ENCODE results near the gene BEST4. TPM values are rescaled to one million over a fixed set of nuclear protein-coding genes. Genes with fewer than 3 reads are reported as not detected.

Gene BEST4
- total and polyA plus RNA-seq, 2 of the 13 experiments (the other 11 are each of a cell fraction or from before 2014, with no cell fraction given): 0.77 to 1.4 TPM

GRCh38 chr1:44808938-44809917, 21.3 kb upstream of the BEST4 start (continued):
- TF ChIP-seq ZBTB34 (CRISPR knock-in tag; IDR thresholded peaks at IDR 0.05) (no peak), BRCA1 (CRISPR knock-in tag; IDR thresholded peaks at IDR 0.05) (peak; percentile 9; the same call in 1 of the 2 replicates), FUBP1 (CRISPR knock-in tag; IDR thresholded peaks at IDR 0.05; ENCODE audit: borderline replicate concordance) (no peak), ARID5B (CRISPR knock-in tag; IDR thresholded peaks at IDR 0.05) (no peak), YY1 (IDR thresholded peaks at IDR 0.05; ENCODE audit: insufficient read depth, insufficient replicate concordance, low read depth, low read length) (peak; percentile 11), ATAD3A (CRISPR knock-in tag; IDR thresholded peaks at IDR 0.05) (no peak), MAFK (conservative IDR thresholded peaks at IDR 0.05 in 1 of 2, IDR thresholded peaks at IDR 0.05 in 1 of 2; ENCODE audit: low read length in 2 of 2) (peak; percentile 55 to 84), IRX3 (CRISPR knock-in tag; IDR thresholded peaks at IDR 0.05; ENCODE audit: borderline replicate concordance, low read depth) (no peak), POLR2A (IDR thresholded peaks at IDR 0.05; ENCODE audit: insufficient read depth in 1 of 2, low read depth in 2 of 2, low read length in 2 of 2) (peak in 1 of 2 experiments; percentile 57; a peak in 2 of 4 replicates), ZNF574 (CRISPR knock-in tag; IDR thresholded peaks at IDR 0.05) (peak; percentile 46; the same call in 1 of the 2 replicates), NONO (IDR thresholded peaks at IDR 0.05) (no peak), NONO (CRISPR knock-in tag; conservative IDR thresholded peaks at IDR 0.05) (peak; percentile 57; the same call in 1 of the 2 replicates), XRCC5 (optimal IDR thresholded peaks at IDR 0.05; ENCODE audit: low read length) (no peak)

Measured in HepG2 (cell line).